Neural cell (in vitro differentiated cells): ENCODE results near the gene SPATA6L. TPM values are rescaled to one million over a fixed set of nuclear protein-coding genes. Genes with fewer than 3 reads are reported as not detected.

Source experiments
- H2AFZ ChIP-seq: fragments of 200-600, 300-800 bp; sonication (generic), shearing (Covaris generic); 2 replicates; pipeline ENCODE4 v1.6.0; 2014; ENCODE audit warnings: low read depth, mild to moderate bottlenecking, antibody characterized with exemption, low read length, moderate library complexity
- H3F3A ChIP-seq: fragments of 200-600 bp; shearing (Covaris generic); 2 replicates; pipeline ENCODE4 v1.6.1; 2016; ENCODE audit warnings: mild to moderate bottlenecking, moderate library complexity, mixed read lengths, antibody characterized with exemption, low read length; ENCODE audit not compliant: insufficient read depth, poor library complexity, severe bottlenecking
- H3K27ac ChIP-seq: fragments of 200-600, 300-800 bp; sonication (generic), shearing (Covaris generic); 2 replicates; pipeline ENCODE4 v1.5.1; 2014; ENCODE audit warnings: mild to moderate bottlenecking, low read length, moderate library complexity
- H3K27me3 ChIP-seq: fragments of 300-800, 200-600 bp; sonication (generic), shearing (Covaris generic); 2 replicates; pipeline ENCODE4 v1.6.0; 2014; ENCODE audit warnings: mild to moderate bottlenecking, low read depth, low read length, moderate library complexity; ENCODE audit not compliant: insufficient read depth
- H3K36me3 ChIP-seq: fragments of 300-800, 200-600 bp; sonication (generic), shearing (Covaris generic); 2 replicates; pipeline ENCODE4 v1.5.1; 2014; ENCODE audit warnings: mild to moderate bottlenecking, antibody characterized with exemption, low read length, moderate library complexity; ENCODE audit not compliant: insufficient read depth
- H3K4me2 ChIP-seq: fragments of 300-800, 200-600 bp; sonication (generic), shearing (Covaris generic); 2 replicates; pipeline ENCODE4 v1.6.0; 2014; ENCODE audit warnings: mild to moderate bottlenecking, low read length
- H3K4me3 ChIP-seq: fragments of 300-800, 200-600 bp; sonication (generic), shearing (Covaris generic); 2 replicates; pipeline ENCODE4 v1.5.1; 2014; ENCODE audit warnings: mild to moderate bottlenecking, low read length, moderate library complexity
- H3K79me2 ChIP-seq: fragments of 200-600 bp; shearing (Covaris generic); replicated peaks from 2 replicates; pipeline ENCODE4 v1.6.0; 2014; ENCODE audit warnings: mild to moderate bottlenecking, low read length, moderate library complexity; ENCODE audit not compliant: insufficient read depth
- H3K9ac ChIP-seq: fragments of 300-800, 200-600 bp; sonication (generic), shearing (Covaris generic); 2 replicates; pipeline ENCODE4 v1.6.1; 2016; ENCODE audit warnings: mild to moderate bottlenecking, low read length, mixed read lengths
- H3K9me2 ChIP-seq: fragments of 200-600 bp; shearing (Covaris generic); 2 replicates; pipeline ENCODE4 v1.6.1; 2016; ENCODE audit warnings: mild to moderate bottlenecking, low read length, mixed read lengths; ENCODE audit not compliant: insufficient read depth
- H3K9me3 ChIP-seq: fragments of 200-600, 300-800 bp; sonication (generic), shearing (Covaris generic); 2 replicates; pipeline ENCODE4 v1.6.1; 2016; ENCODE audit warnings: mild to moderate bottlenecking, mixed run types, low read length, moderate library complexity, mixed read lengths
- H4K20me1 ChIP-seq: fragments of 200-600 bp; shearing (Covaris generic); 2 replicates; pipeline ENCODE4 v1.6.1; 2016; ENCODE audit warnings: mild to moderate bottlenecking, mixed run types; ENCODE audit not compliant: insufficient read depth
- CTCF ChIP-seq: fragments of 450-650 bp; IDR thresholded peaks from 2 replicates; pipeline ENCODE4 v1.5.1; 2014; ENCODE audit warnings: antibody characterized with exemption, mild to moderate bottlenecking, moderate library complexity; ENCODE audit not compliant: poor library complexity, severe bottlenecking
- EP300 ChIP-seq: fragments of 450-650 bp; conservative IDR thresholded peaks from 2 replicates; pipeline ENCODE4 v1.6.1; 2014; ENCODE audit warnings: antibody characterized with exemption, mild to moderate bottlenecking, moderate library complexity; ENCODE audit not compliant: poor library complexity, severe bottlenecking
- EZH2 ChIP-seq: fragments of 200-600, 300-800 bp; shearing (Covaris generic), sonication (generic); IDR thresholded peaks from 2 replicates; pipeline ENCODE4 v1.6.1; 2014; ENCODE audit warnings: antibody characterized with exemption, low read length, borderline replicate concordance, mild to moderate bottlenecking; ENCODE audit not compliant: insufficient read depth, poor library complexity, severe bottlenecking
- MXI1 ChIP-seq: fragments of 450-650 bp; conservative IDR thresholded peaks from 2 replicates; pipeline ENCODE4 v1.6.1; 2014; ENCODE audit warnings: antibody characterized with exemption, mild to moderate bottlenecking; ENCODE audit not compliant: poor library complexity, severe bottlenecking
- POLR2AphosphoS5 ChIP-seq: IDR thresholded peaks from 2 replicates; pipeline ENCODE4 v1.6.1; 2012
- RAD21 ChIP-seq: fragments of 450-650 bp; conservative IDR thresholded peaks from 2 replicates; pipeline ENCODE4 v1.6.1; 2014; ENCODE audit warnings: antibody characterized with exemption, mild to moderate bottlenecking, moderate library complexity
- REST ChIP-seq: IDR thresholded peaks from 2 replicates; pipeline ENCODE4 v1.6.1; 2012; ENCODE audit warnings: borderline replicate concordance
- SMC3 ChIP-seq: fragments of 450-650 bp; conservative IDR thresholded peaks from 2 replicates; pipeline ENCODE4 v1.6.1; 2014; ENCODE audit warnings: antibody characterized with exemption, mild to moderate bottlenecking, moderate library complexity; ENCODE audit not compliant: poor library complexity
- TAF1 ChIP-seq: IDR thresholded peaks from 2 replicates; pipeline ENCODE4 v1.6.1; 2012; ENCODE audit warnings: low read depth
- polyA plus RNA-seq: library from polyadenylated mRNA; depleted of rRNA; stranded (reverse); fragments of >200 nt; gene quantifications from 2 replicates; pipeline ENCODE4 v1.2.3, GENCODE V29; 2014

The SPATA6L gene
- polyA plus RNA-seq, 1 donor from 2014 or later = 0.89 TPM

- no peak for TF ChIP-seq TAF1
Observed at GRCh38 chr9:4569101-4569500, 97.2 kb downstream of the SPATA6L start (continued).

GRCh38 chr9:4567601-4568000 lies 98.7 kb downstream of the SPATA6L start:
- Histone ChIP-seq H2AFZ (no peak overlapping the region), H4K20me1 (no peaks in the 10 kb centered on the region), H3K9me3 (no peaks in the 10 kb centered on the region), H3F3A (no peaks in the 10 kb centered on the region), H3K36me3 (no peaks in the 10 kb centered on the region), H3K27ac (no peak overlapping the region), H3K9ac (no peak overlapping the region), H3K27me3 (no peaks in the 10 kb centered on the region), H3K79me2 (no peaks in the 10 kb centered on the region), H3K4me3 (no peak overlapping the region), H3K9me2 (no peaks in the 10 kb centered on the region), H3K4me2 (no peak overlapping the region)
- no peak for TF ChIP-seq SMC3
- no peak for TF ChIP-seq TAF1
- no peak for TF ChIP-seq MXI1
- no peak for TF ChIP-seq CTCF
- TF ChIP-seq REST = no peak
- no peak for TF ChIP-seq RAD21
- TF ChIP-seq POLR2AphosphoS5 = no peak
- no peak for TF ChIP-seq EP300
- TF ChIP-seq EZH2 = no peak

GRCh38 chr9:4566806-4567205 lies 99.5 kb downstream of the SPATA6L start:
- H2AFZ ChIP-seq = no peak overlapping the region
- H3F3A ChIP-seq = no peaks in the 10 kb centered on the region
- no peaks in the 10 kb centered on the region for H3K79me2 ChIP-seq
- no peak overlapping the region for H3K4me2 ChIP-seq
- no peaks in the 10 kb centered on the region for H3K9me2 ChIP-seq
- H4K20me1 ChIP-seq = no peaks in the 10 kb centered on the region
- TF ChIP-seq RAD21 (no peak), CTCF (no peak), TAF1 (no peak), MXI1 (no peak), EP300 (no peak), EZH2 (no peak), REST (no peak), SMC3 (no peak), POLR2AphosphoS5 (no peak)
- H3K9me3 ChIP-seq = no peaks in the 10 kb centered on the region
- H3K9ac ChIP-seq = no peak overlapping the region
- H3K36me3 ChIP-seq = no peaks in the 10 kb centered on the region
- H3K27me3 ChIP-seq = no peaks in the 10 kb centered on the region
- no peak overlapping the region for H3K4me3 ChIP-seq
- H3K27ac ChIP-seq = no peak overlapping the region
